Fibroblast of lung (primary cell): ENCODE data around the gene NEK7. TPM values are rescaled to one million over a fixed set of nuclear protein-coding genes. Genes with fewer than 3 reads are reported as not detected.

Source experiments
- DNase-seq, 2 donors: peaks; one replicate each; pipeline versions ENCODE4 v3.0.0 to v3.0.0-alpha.2; 2010; ENCODE audit warnings: low read depth in 2 of 2
- H2AFZ ChIP-seq: 2 replicates; pipeline ENCODE4 v1.5.1; 2012; ENCODE audit warnings: low read length, control low read depth, inconsistent platforms
- H3K27ac ChIP-seq: 2 replicates; pipeline ENCODE4 v1.5.1; 2011; ENCODE audit warnings: low read length, control low read depth; ENCODE audit not compliant: insufficient read depth
- H3K27me3 ChIP-seq: 2 replicates; pipeline ENCODE4 v1.5.1; 2011; ENCODE audit warnings: mild to moderate bottlenecking, low read length; ENCODE audit not compliant: control insufficient read depth, insufficient read depth
- H3K36me3 ChIP-seq: 2 replicates; pipeline ENCODE4 v1.5.1; 2011; ENCODE audit warnings: low read length; ENCODE audit not compliant: control insufficient read depth, insufficient read depth
- H3K4me1 ChIP-seq: 2 replicates; pipeline ENCODE4 v1.5.1; 2011; ENCODE audit warnings: low read length; ENCODE audit not compliant: control insufficient read depth, insufficient read depth; ENCODE audit errors: extremely low read depth
- H3K4me2 ChIP-seq: 2 replicates; pipeline ENCODE4 v1.5.1; 2011; ENCODE audit warnings: low read length, control low read depth; ENCODE audit not compliant: insufficient read depth; ENCODE audit errors: extremely low read depth
- H3K4me3 ChIP-seq, 4 experiments: fragments of 200-600 bp in 1 of 4; sonication (generic) in 1 of 4; replicated peaks in 1 of 4; 2 replicates each; pipeline ENCODE4 v1.5.1; 2011 to 2016; ENCODE audit warnings: low read length in 4 of 4, low read depth in 3 of 4, mild to moderate bottlenecking in 3 of 4, control low read depth in 2 of 4, inconsistent platforms in 1 of 4, mixed read lengths in 1 of 4; ENCODE audit not compliant: insufficient read depth in 1 of 4; ENCODE audit errors: control extremely low read depth in 1 of 4
- H3K79me2 ChIP-seq: 2 replicates; pipeline ENCODE4 v1.5.1; 2012; ENCODE audit warnings: mild to moderate bottlenecking, low read length, inconsistent platforms; ENCODE audit not compliant: control insufficient read depth, insufficient read depth
- H3K9ac ChIP-seq: 2 replicates; pipeline ENCODE4 v1.5.1; 2011; ENCODE audit warnings: mild to moderate bottlenecking, low read length, control low read depth; ENCODE audit not compliant: insufficient read depth
- H3K9me3 ChIP-seq: 2 replicates; pipeline ENCODE4 v1.5.1; 2012; ENCODE audit warnings: low read depth, low read length; ENCODE audit not compliant: control insufficient read depth, insufficient read depth
- H4K20me1 ChIP-seq: 2 replicates; pipeline ENCODE4 v1.5.1; 2011; ENCODE audit warnings: low read length; ENCODE audit not compliant: control insufficient read depth, insufficient read depth; ENCODE audit errors: extremely low read depth
- EZH2 ChIP-seq: IDR thresholded peaks from 2 replicates; pipeline ENCODE4 v1.5.1; 2012; ENCODE audit warnings: low read length, control low read depth, mild to moderate bottlenecking; ENCODE audit errors: missing control alignments
- polyA plus RNA-seq, 2 donors: library from polyadenylated mRNA; depleted of rRNA in 1 of 2; stranded (reverse) in 1 of 2; unstranded in 1 of 2; fragments of >200 nt; gene quantifications; 2 replicates each; pipeline ENCODE4 v1.2.1, GENCODE V29; 2011 to 2012; ENCODE audit warnings: missing spikeins in 1 of 2
- total RNA-seq: library from RNA; depleted of rRNA; stranded (reverse); fragments of >200 nt; gene quantifications from 2 replicates; pipeline ENCODE4 v1.2.1, GENCODE V29; 2014
- TF ChIP-seq, protein P1 (sequence below), 2 donors: IDR thresholded peaks in 1 of 2; conservative IDR thresholded peaks in 1 of 2; 1 replicate in 1 of 2; 2 replicates in 1 of 2; pipeline ENCODE4 v1.5.1; 2011 to 2012; ENCODE audit warnings: low read length in 2 of 2, control low read depth in 1 of 2, inconsistent platforms in 1 of 2, low read depth in 1 of 2, mild to moderate bottlenecking in 1 of 2

NEK7 gene
- total and polyA plus RNA-seq, 2 donors (not counting 1 experiment from before 2014, with no cell fraction given), result 90.5 to 207 TPM

- Histone ChIP-seq H3K4me2 (no peak overlapping the region), H3K4me3 (no peak overlapping the region), H2AFZ (no peak overlapping the region), H3K9me3 (no peaks in the 10 kb centered on the region), H3K27ac (no peak overlapping the region), H3K27me3 (no peaks in the 10 kb centered on the region), H3K79me2 (no peaks in the 10 kb centered on the region), H3K9ac (no peak overlapping the region), H3K36me3 (no peaks in the 10 kb centered on the region), H4K20me1 (no peaks in the 10 kb centered on the region), H3K4me1 (peaks cover 16% of the 10 kb centered on the region)
- no peak for DNase-seq
- no peak for TF ChIP-seq EZH2
- TF ChIP-seq, protein P1, sequence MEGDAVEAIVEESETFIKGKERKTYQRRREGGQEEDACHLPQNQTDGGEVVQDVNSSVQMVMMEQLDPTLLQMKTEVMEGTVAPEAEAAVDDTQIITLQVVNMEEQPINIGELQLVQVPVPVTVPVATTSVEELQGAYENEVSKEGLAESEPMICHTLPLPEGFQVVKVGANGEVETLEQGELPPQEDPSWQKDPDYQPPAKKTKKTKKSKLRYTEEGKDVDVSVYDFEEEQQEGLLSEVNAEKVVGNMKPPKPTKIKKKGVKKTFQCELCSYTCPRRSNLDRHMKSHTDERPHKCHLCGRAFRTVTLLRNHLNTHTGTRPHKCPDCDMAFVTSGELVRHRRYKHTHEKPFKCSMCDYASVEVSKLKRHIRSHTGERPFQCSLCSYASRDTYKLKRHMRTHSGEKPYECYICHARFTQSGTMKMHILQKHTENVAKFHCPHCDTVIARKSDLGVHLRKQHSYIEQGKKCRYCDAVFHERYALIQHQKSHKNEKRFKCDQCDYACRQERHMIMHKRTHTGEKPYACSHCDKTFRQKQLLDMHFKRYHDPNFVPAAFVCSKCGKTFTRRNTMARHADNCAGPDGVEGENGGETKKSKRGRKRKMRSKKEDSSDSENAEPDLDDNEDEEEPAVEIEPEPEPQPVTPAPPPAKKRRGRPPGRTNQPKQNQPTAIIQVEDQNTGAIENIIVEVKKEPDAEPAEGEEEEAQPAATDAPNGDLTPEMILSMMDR (conservative IDR thresholded peaks at IDR 0.05 in 1 of 2, IDR thresholded peaks at IDR 0.05 in 1 of 2; ENCODE audit: low read depth in 1 of 2, low read length in 2 of 2), result no peak
Measured at GRCh38 chr1:198116469-198116868, 40.3 kb upstream of the NEK7 start.

DNA sequence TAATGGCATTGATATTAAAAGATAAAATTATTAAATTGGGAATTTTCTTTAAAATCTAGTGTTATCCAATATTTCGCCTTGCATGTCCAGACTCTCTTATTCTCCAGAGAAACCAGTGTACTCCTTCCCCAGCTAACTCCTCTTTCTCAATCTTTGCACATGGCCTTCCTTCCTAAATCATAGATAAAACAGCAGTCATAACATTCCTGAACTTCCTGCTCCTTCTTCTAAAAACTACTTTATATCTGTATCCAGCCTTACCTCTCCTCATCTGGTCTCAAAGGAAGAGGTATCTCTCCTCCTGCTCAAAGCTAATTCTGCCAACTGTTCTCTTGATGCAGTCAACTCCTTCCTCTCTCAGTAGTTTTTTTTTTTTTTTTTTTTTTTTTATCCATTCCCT lies 39.5 kb upstream of the NEK7 start:
- H4K20me1 ChIP-seq, result no peaks in the 10 kb centered on the region
- DNase-seq, result peak in 1 of 2 donors; percentile 43
- H3K9ac ChIP-seq, result no peak overlapping the region
- no peak for TF ChIP-seq EZH2
- TF ChIP-seq, protein P1 (conservative IDR thresholded peaks at IDR 0.05 in 1 of 2, IDR thresholded peaks at IDR 0.05 in 1 of 2; ENCODE audit: low read depth in 1 of 2, low read length in 2 of 2), result no peak
- no peaks in the 10 kb centered on the region for H3K27me3 ChIP-seq
- H3K4me2 ChIP-seq, result no peak overlapping the region
- no peaks in the 10 kb centered on the region for H3K36me3 ChIP-seq
- H3K4me3 ChIP-seq, result no peak overlapping the region
- H3K79me2 ChIP-seq, result no peaks in the 10 kb centered on the region
- peak overlapping the region; percentile 52 for H3K27ac ChIP-seq
- peaks cover 18% of the 10 kb centered on the region for H3K4me1 ChIP-seq
- H3K9me3 ChIP-seq, result no peaks in the 10 kb centered on the region
- peak overlapping the region; percentile 31 for H2AFZ ChIP-seq

DNA sequence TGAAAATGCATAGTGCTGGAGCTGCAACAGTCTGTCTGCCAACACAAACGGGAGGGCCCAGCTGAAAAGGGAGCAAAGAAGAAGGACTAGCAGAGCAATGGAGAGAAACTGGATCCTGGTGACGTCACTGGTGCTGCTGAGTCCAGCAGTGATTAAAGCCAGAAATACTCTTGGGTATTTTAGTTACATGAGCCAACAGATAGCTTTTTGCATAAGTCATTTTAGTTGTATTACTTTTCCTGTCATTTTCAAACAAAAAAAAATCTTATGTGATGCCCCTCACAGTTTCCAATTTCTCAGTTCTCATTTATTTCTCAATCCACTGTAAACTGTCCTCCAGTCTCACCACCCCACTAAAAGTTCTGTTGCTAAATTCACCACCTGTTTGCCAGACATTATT lies 38.7 kb upstream of the NEK7 start:
- H3K4me3 ChIP-seq, result no peak overlapping the region
- H3K79me2 ChIP-seq, result no peaks in the 10 kb centered on the region
- peak overlapping the region; percentile 52 for H3K27ac ChIP-seq
- no peaks in the 10 kb centered on the region for H3K27me3 ChIP-seq
- H3K9me3 ChIP-seq, result no peaks in the 10 kb centered on the region
- H3K36me3 ChIP-seq, result no peaks in the 10 kb centered on the region
- no peak overlapping the region for H2AFZ ChIP-seq
- DNase-seq, result peak; percentile 96 to 98
- peaks cover 24% of the 10 kb centered on the region for H3K4me1 ChIP-seq
- H3K4me2 ChIP-seq, result peak overlapping the region; percentile 47
- H4K20me1 ChIP-seq, result no peaks in the 10 kb centered on the region
- H3K9ac ChIP-seq, result no peak overlapping the region
- TF ChIP-seq, protein P1 (conservative IDR thresholded peaks at IDR 0.05 in 1 of 2, IDR thresholded peaks at IDR 0.05 in 1 of 2; ENCODE audit: low read depth in 1 of 2, low read length in 2 of 2), result no peak
- TF ChIP-seq EZH2, result no peak
